Glutamatergic neuron (in vitro differentiated cells): ENCODE data around the gene TOB2. TPM values are rescaled to one million over a fixed set of nuclear protein-coding genes. Genes with fewer than 3 reads are reported as not detected.

ENCODE experiments used
- DNase-seq: peaks from one replicate; pipeline ENCODE4 v3.0.0; 2022
- H3K27ac Mint-ChIP-seq: one replicate; pipeline ENCODE4 v1.8.0; 2020; ENCODE audit warnings: mild to moderate bottlenecking, mixed read lengths, inconsistent platforms; ENCODE audit not compliant: unreplicated experiment
- H3K27me3 Mint-ChIP-seq: one replicate; pipeline ENCODE4 v1.8.0; 2020; ENCODE audit warnings: mild to moderate bottlenecking, moderate library complexity, mixed read lengths, inconsistent platforms; ENCODE audit not compliant: unreplicated experiment
- H3K36me3 Mint-ChIP-seq: one replicate; pipeline ENCODE4 v1.8.0; 2020; ENCODE audit warnings: mild to moderate bottlenecking, mixed read lengths, inconsistent platforms; ENCODE audit not compliant: unreplicated experiment
- H3K4me1 Mint-ChIP-seq: one replicate; pipeline ENCODE4 v1.8.0; 2020; ENCODE audit warnings: mild to moderate bottlenecking, low read depth, mixed read lengths, inconsistent platforms; ENCODE audit not compliant: unreplicated experiment
- H3K4me3 Mint-ChIP-seq: one replicate; pipeline ENCODE4 v1.8.0; 2020; ENCODE audit warnings: mild to moderate bottlenecking, mixed read lengths, inconsistent platforms; ENCODE audit not compliant: unreplicated experiment
- H3K9me3 Mint-ChIP-seq: one replicate; pipeline ENCODE4 v1.8.0; 2020; ENCODE audit warnings: mild to moderate bottlenecking, moderate library complexity, mixed read lengths, inconsistent platforms; ENCODE audit not compliant: unreplicated experiment
- total RNA-seq: library from RNA; stranded (reverse); fragmentation: NEBNext Ultra II Directional; extraction: Animal tissue kit (Norgen Biotek cat#: 25700); gene quantifications from one replicate; pipeline ENCODE4 v1.2.1, GENCODE V29; 2021; ENCODE audit not compliant: unreplicated experiment
- TF ChIP-seq, protein P1 (sequence below): fragments of 200-600 bp; sonication (generic); IDR thresholded peaks from one replicate; pipeline ENCODE4 v1.5.0; 2021; ENCODE audit not compliant: partially characterized antibody, unreplicated experiment

Gene TOB2
- total RNA-seq, 1 donor from 2014 or later, result 43.3 TPM

DNA sequence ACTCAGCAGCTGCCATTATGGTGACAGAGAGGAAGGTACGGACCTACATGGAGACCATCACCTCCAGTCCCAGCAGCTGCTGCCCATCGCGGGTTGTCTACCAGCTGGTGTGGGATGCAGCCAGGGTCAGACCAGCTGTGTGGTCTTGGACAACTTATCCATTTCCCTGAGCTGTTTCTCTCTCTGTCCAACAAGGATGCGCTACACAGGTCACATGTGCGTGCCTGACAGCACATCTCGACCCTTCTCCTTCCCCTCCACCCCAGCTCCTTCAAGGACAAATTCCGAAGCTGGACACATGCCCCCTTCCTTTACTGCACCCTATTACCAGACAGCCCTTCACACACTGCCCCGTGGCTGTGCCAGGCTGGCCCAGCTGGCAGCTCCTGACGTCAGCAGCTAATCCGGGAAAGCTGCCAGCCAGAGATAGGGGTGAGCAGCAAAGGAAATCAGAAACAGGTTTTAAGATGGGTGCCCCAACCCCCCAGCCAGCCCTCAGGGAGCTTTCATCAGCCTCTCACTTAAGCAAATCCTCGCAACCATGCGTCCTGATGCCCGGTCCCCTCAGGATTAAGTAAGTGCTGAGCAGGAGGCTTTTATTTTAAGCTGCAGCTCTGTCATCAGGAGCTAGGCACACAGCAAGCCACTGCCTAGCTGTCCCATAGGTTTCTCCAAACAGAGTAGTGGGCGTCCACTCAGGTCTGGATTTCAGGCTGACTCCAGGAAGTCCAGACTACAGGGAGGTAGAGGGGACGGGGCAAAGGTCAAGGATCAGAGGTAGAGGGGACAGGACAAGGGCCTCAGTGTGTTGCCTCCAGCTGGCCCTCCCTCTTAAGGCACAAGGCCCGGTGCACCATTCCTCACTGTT lies 44.6 kb downstream of the TOB2 start:
- Mint-ChIP-seq H3K4me3 (peak overlapping the region; percentile 71), H3K9me3 (peaks cover 1% of the 10 kb centered on the region), H3K36me3 (no peaks in the 10 kb centered on the region), H3K4me1 (peaks cover 8% of the 10 kb centered on the region), H3K27ac (peak overlapping the region; percentile 95), H3K27me3 (peaks cover 3% of the 10 kb centered on the region)
- TF ChIP-seq, protein P1, sequence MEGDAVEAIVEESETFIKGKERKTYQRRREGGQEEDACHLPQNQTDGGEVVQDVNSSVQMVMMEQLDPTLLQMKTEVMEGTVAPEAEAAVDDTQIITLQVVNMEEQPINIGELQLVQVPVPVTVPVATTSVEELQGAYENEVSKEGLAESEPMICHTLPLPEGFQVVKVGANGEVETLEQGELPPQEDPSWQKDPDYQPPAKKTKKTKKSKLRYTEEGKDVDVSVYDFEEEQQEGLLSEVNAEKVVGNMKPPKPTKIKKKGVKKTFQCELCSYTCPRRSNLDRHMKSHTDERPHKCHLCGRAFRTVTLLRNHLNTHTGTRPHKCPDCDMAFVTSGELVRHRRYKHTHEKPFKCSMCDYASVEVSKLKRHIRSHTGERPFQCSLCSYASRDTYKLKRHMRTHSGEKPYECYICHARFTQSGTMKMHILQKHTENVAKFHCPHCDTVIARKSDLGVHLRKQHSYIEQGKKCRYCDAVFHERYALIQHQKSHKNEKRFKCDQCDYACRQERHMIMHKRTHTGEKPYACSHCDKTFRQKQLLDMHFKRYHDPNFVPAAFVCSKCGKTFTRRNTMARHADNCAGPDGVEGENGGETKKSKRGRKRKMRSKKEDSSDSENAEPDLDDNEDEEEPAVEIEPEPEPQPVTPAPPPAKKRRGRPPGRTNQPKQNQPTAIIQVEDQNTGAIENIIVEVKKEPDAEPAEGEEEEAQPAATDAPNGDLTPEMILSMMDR, result no peak
- DNase-seq, result peak; percentile 44

DNA sequence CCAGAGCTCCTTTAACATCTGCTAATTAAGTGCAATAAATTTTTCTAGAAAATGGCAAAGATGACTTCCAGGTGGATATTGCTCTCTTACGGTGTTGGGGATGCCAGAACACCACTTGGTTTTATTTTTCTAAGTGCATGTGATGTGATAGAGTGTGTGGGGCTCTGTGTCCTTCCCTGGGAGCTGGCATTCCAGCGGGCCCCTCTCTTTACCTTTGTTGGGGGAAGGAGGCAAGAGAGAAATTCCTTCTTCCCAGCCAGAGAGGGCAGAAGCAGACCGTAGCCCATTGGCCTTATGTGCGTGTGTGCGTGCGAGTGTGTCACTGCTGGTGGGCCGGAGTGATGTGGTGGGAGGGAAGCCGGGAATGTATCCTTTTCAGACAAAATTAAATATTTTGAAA lies 47.7 kb downstream of the TOB2 start:
- TF ChIP-seq, protein P1, result no peak
- Mint-ChIP-seq H3K4me1 (peaks cover 8% of the 10 kb centered on the region), H3K36me3 (no peaks in the 10 kb centered on the region), H3K4me3 (no peak overlapping the region), H3K27me3 (peaks cover 3% of the 10 kb centered on the region), H3K9me3 (peaks cover 1% of the 10 kb centered on the region), H3K27ac (no peak overlapping the region)
- no peak for DNase-seq

DNA sequence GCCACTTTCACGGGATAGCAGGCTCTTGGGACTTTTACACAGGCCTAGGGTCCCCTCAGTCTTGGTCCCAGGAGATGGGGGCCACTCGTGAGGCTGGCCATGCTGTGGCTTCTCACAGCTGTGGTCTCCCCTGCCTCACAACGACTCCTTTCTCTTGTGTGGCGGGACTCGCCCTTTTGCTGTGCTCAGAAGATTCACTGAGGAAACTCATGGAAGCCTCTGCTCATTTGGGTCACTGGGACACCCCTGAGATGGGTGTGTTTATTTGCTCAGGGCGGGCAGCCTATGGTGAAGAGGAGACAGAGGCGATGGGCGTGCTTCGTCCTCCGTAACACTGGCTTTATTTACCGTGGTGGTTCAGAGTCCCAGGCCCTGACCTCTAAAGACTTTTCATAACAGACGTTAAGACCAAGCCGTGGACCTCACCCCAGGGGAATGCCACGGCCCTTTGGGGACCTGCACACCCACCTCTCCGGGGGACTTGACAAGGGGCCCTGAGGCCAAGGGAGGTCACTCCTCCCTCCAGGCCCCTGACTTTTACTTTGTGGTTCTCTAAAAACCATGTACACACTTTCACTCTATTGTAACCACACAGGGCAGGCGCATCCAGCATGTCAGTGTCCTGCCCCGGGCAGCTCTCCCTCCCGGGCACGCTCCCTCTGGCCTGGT lies 49.3 kb downstream of the TOB2 start:
- no peaks in the 10 kb centered on the region for H3K27me3 Mint-ChIP-seq
- H3K4me1 Mint-ChIP-seq, result peaks cover 5% of the 10 kb centered on the region
- peaks cover 1% of the 10 kb centered on the region for H3K9me3 Mint-ChIP-seq
- no peak overlapping the region for H3K27ac Mint-ChIP-seq
- no peaks in the 10 kb centered on the region for H3K36me3 Mint-ChIP-seq
- no peak overlapping the region for H3K4me3 Mint-ChIP-seq
- TF ChIP-seq, protein P1, result no peak
- DNase-seq, result no peak

DNA sequence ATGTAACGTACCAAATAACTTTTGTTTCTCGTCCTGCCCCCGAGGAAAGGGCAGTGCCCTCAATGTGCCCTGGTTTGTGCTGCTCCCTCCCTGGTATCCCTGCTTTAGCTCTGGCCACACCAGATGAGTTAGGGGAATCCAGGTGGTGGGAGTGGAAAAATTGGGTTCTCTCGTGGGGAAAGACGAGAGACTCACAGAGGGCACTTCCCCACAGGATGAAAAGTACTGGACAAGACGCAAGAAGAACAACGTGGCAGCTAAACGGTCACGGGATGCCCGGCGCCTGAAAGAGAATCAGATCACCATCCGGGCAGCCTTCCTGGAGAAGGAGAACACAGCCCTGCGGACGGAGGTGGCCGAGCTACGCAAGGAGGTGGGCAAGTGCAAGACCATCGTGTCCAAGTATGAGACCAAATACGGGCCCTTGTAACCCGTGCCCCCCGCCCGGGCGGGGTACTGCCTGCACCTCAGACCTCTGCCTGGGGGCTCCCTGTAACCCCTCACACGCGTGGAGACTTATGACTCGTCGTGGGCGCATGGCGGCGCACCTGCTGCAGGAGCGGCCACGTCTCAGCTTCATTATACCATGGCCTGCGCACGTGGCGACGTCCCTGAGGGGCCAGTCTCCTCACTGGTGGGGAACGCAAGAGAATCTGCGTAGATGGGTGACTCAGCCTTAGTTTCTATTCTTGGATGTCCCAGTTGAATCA lies 50.9 kb downstream of the TOB2 start:
- no peak for DNase-seq
- no peaks in the 10 kb centered on the region for H3K27me3 Mint-ChIP-seq
- peaks cover 1% of the 10 kb centered on the region for H3K9me3 Mint-ChIP-seq
- TF ChIP-seq, protein P1, result no peak
- no peak overlapping the region for H3K4me3 Mint-ChIP-seq
- H3K4me1 Mint-ChIP-seq, result no peaks in the 10 kb centered on the region
- no peaks in the 10 kb centered on the region for H3K36me3 Mint-ChIP-seq
- H3K27ac Mint-ChIP-seq, result no peak overlapping the region
